ENCODE results near the gene KBTBD8. TPM values are rescaled to one million over a fixed set of nuclear protein-coding genes. Genes with fewer than 3 reads are reported as not detected.

The KBTBD8 gene
- total RNA-seq, 6 donors from 2014 or later: 1.1 to 8.4 (median 3.8) TPM

DNA sequence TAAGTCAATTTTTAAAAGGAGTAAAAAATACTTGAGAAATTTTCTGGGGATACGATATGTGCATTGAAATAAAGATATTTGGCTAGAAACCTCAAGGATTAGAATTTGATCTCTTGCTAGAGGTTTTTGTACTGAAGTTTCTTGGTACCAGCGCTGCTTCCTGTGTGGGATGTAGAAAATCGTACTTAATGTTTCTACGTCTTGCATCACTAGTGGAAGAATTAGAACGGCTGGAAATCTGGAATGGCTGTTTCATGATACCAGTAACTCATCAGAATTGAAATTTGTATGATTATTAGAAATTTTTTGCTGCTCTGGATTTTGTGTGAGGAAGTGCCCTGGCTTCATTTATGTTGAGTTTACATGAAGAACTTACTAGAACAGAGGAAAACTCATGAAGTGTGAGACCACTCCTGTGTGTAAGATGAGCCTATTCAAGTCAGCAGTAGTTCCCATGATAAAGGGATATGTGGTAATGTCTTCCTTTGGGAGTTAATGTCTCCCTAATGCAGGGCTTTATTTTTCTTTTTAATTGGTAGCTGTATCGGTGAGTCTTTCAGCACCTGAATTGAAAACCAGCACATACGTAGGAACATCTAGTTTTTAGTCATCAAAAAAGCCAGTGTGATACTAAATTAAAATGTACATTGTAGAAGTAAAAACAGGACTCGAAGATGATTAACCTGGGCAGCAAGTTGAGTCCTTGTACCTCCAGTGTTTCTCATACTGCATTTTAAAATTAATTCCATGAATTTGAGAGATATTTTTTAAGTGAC lies 3.2 kb downstream of the KBTBD8 start:
- ATAC-seq (ENCODE audit: low FRiP score in 2 of 2): no peak
- no peaks in the 10 kb centered on the region for H3K9me3 ChIP-seq
- peaks cover 0 to 5% (median 0%) of the 10 kb centered on the region in 4 donors for H3K36me3 ChIP-seq
- no peak overlapping the region for H3K4me3 ChIP-seq
- TF ChIP-seq EP300 (IDR thresholded peaks at IDR 0.05) (no peak), POLR2A (IDR thresholded peaks at IDR 0.05) (no peak), POLR2AphosphoS5 (IDR thresholded peaks at IDR 0.05) (no peak), CTCF (IDR thresholded peaks at IDR 0.05) (no peak)
- no peaks in the 10 kb centered on the region for H3K27me3 ChIP-seq
- DNase-seq: no peak
- peaks cover 7 to 15% (median 13%) of the 10 kb centered on the region in 4 donors for H3K4me1 ChIP-seq
- no peak overlapping the region for H3K27ac ChIP-seq
- WGBS, 2 donors: 80 to 88% methylated on average over 8 of the region's 8 CpGs

DNA sequence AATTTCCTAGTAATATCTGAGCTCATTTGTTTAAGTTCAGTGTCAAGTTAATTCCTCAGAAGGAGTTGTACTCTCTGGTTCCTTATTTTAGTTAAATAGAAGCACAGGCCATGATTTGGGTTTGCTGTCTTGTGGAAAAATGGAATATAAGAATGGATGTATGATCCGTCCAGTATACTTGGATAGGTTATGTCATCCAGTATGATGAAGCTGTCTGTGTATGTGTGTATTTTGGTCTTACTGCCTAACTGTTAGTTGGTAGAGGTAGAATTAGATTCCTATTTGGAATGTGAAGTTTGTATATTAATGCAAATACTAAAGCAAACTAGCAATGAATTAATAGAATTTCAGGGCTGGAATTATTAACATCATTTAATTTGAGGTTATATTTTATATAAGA lies 7.9 kb downstream of the KBTBD8 start:
- ATAC-seq (ENCODE audit: low FRiP score in 2 of 2): no peak
- TF ChIP-seq POLR2AphosphoS5 (IDR thresholded peaks at IDR 0.05): no peak
- TF ChIP-seq POLR2A (IDR thresholded peaks at IDR 0.05): no peak
- TF ChIP-seq CTCF (IDR thresholded peaks at IDR 0.05): no peak
- TF ChIP-seq EP300 (IDR thresholded peaks at IDR 0.05): no peak
- 90 to 96% methylated on average over 1 of the region's 1 CpG for WGBS, 2 donors

DNA sequence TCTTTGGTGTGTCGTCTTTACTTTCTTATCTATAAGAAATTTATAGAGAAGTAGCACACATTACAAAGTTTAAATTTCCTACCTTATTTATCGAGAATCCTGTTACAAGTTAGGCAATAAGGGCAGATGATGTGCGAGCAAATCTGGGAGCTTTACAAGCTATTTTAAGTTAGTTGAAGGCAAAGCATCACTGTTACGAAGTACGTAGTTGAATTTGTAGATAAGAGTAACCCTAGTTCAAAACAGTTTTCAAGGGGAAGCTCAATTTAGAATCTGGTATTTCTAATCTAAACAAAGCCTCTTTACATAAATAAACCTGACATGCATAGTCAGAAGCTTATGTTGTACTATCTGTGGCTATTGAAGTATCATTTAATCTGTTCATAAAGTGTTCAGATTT lies 8.4 kb downstream of the KBTBD8 start:
- H3K9me3 ChIP-seq: no peaks in the 10 kb centered on the region
- H3K4me1 ChIP-seq: no peaks in the 10 kb centered on the region
- TF ChIP-seq POLR2A (IDR thresholded peaks at IDR 0.05): no peak
- no peak for TF ChIP-seq EP300 (IDR thresholded peaks at IDR 0.05)
- TF ChIP-seq POLR2AphosphoS5 (IDR thresholded peaks at IDR 0.05): no peak
- TF ChIP-seq CTCF (IDR thresholded peaks at IDR 0.05): no peak
- no peaks in the 10 kb centered on the region for H3K27me3 ChIP-seq
- H3K27ac ChIP-seq: no peak overlapping the region
- ATAC-seq (ENCODE audit: low FRiP score in 2 of 2) (no peak), DNase-seq (no peak)
- 62 to 67% methylated on average over 5 of the region's 5 CpGs for WGBS, 2 donors
- H3K36me3 ChIP-seq: peaks cover 0 to 5% (median 3%) of the 10 kb centered on the region in 4 donors
- no peak overlapping the region for H3K4me3 ChIP-seq

More for the DNA sequence above, 7.9 kb downstream of the KBTBD8 start:
- Histone ChIP-seq H3K9me3 (no peaks in the 10 kb centered on the region), H3K27ac (no peak overlapping the region), H3K4me1 (no peaks in the 10 kb centered on the region), H3K27me3 (no peaks in the 10 kb centered on the region), H3K36me3 (peaks cover 0 to 5% (median 3%) of the 10 kb centered on the region in 4 donors), H3K4me3 (no peak overlapping the region)
- no peak for DNase-seq

GRCh38 chr3:67008388-67008787 lies 10.3 kb downstream of the KBTBD8 start:
- no peak overlapping the region for H3K27ac ChIP-seq
- ATAC-seq (ENCODE audit: low FRiP score in 2 of 2): no peak
- 89 to 93% methylated on average over 2 of the region's 2 CpGs for WGBS, 2 donors
- peaks cover 0 to 5% (median 2%) of the 10 kb centered on the region in 4 donors for H3K36me3 ChIP-seq
- H3K4me3 ChIP-seq: no peak overlapping the region
- TF ChIP-seq EP300 (IDR thresholded peaks at IDR 0.05) (no peak), POLR2A (IDR thresholded peaks at IDR 0.05) (no peak), CTCF (IDR thresholded peaks at IDR 0.05) (no peak), POLR2AphosphoS5 (IDR thresholded peaks at IDR 0.05) (no peak)
- H3K4me1 ChIP-seq: no peaks in the 10 kb centered on the region
- H3K9me3 ChIP-seq: no peaks in the 10 kb centered on the region
- no peak for DNase-seq
- H3K27me3 ChIP-seq: no peaks in the 10 kb centered on the region

GRCh38 chr3:67009716-67010115 lies 11.6 kb downstream of the KBTBD8 start:
- no peak for TF ChIP-seq POLR2AphosphoS5 (IDR thresholded peaks at IDR 0.05)
- no peak for TF ChIP-seq EP300 (IDR thresholded peaks at IDR 0.05)
- TF ChIP-seq CTCF (IDR thresholded peaks at IDR 0.05): no peak
- no peak for TF ChIP-seq POLR2A (IDR thresholded peaks at IDR 0.05)
- WGBS, 2 donors: 78 to 83% methylated on average over 3 of the region's 3 CpGs

More at GRCh38 chr3:67009716-67010115, 11.6 kb downstream of the KBTBD8 start:
- Histone ChIP-seq H3K4me3 (no peak overlapping the region), H3K36me3 (peaks cover 0 to 5% (median 0%) of the 10 kb centered on the region in 4 donors), H3K4me1 (no peaks in the 10 kb centered on the region), H3K27ac (no peak overlapping the region), H3K9me3 (no peaks in the 10 kb centered on the region), H3K27me3 (no peaks in the 10 kb centered on the region)
- ATAC-seq (ENCODE audit: low FRiP score in 2 of 2) (no peak), DNase-seq (no peak)
